Measurements from ENCODE around the gene DLGAP4.
"Not testable (repeated sequence)": the region's sequence is repeated elsewhere in the genome, so short reads cannot be mapped to it uniquely, and the experiment has no call there.

DNA sequence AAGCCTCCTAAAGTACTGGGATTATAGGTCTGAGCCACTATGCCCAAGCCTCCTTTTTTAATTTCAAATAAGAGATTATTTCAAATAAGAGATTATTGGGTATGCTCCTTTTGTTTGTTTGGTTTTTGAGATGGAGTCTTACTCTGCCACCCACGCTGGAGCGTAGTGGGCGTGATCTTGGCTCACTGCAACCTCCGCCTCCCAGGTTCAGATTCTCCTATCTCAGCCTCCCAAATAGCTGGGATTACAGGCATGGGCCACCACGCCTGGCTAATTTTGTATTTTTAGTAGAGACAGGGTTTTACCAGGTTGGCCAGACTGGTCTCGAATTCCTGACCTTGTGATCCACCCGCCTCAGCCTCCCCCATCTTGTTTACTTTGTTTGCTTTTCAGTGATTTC, 216.3 kb downstream of the DLGAP4 start:
- TF ChIP-seq, protein P1, sequence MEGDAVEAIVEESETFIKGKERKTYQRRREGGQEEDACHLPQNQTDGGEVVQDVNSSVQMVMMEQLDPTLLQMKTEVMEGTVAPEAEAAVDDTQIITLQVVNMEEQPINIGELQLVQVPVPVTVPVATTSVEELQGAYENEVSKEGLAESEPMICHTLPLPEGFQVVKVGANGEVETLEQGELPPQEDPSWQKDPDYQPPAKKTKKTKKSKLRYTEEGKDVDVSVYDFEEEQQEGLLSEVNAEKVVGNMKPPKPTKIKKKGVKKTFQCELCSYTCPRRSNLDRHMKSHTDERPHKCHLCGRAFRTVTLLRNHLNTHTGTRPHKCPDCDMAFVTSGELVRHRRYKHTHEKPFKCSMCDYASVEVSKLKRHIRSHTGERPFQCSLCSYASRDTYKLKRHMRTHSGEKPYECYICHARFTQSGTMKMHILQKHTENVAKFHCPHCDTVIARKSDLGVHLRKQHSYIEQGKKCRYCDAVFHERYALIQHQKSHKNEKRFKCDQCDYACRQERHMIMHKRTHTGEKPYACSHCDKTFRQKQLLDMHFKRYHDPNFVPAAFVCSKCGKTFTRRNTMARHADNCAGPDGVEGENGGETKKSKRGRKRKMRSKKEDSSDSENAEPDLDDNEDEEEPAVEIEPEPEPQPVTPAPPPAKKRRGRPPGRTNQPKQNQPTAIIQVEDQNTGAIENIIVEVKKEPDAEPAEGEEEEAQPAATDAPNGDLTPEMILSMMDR (IDR thresholded peaks at IDR 0.05), result not testable (repeated sequence)
- not testable (repeated sequence) for TF ChIP-seq POLR2AphosphoS5, POLR2A (IDR thresholded peaks at IDR 0.05)

All from breast epithelium (tissue), 3 donors.